ENCODE measurements around the gene FOXM1. TPM values are rescaled to one million over a fixed set of nuclear protein-coding genes. Genes with fewer than 3 reads are reported as not detected.

The FOXM1 gene
- total and polyA plus RNA-seq, 2 of the 13 experiments (the other 11 are each of a cell fraction or from before 2014, with no cell fraction given) = 17.1 to 25.9 TPM

DNA sequence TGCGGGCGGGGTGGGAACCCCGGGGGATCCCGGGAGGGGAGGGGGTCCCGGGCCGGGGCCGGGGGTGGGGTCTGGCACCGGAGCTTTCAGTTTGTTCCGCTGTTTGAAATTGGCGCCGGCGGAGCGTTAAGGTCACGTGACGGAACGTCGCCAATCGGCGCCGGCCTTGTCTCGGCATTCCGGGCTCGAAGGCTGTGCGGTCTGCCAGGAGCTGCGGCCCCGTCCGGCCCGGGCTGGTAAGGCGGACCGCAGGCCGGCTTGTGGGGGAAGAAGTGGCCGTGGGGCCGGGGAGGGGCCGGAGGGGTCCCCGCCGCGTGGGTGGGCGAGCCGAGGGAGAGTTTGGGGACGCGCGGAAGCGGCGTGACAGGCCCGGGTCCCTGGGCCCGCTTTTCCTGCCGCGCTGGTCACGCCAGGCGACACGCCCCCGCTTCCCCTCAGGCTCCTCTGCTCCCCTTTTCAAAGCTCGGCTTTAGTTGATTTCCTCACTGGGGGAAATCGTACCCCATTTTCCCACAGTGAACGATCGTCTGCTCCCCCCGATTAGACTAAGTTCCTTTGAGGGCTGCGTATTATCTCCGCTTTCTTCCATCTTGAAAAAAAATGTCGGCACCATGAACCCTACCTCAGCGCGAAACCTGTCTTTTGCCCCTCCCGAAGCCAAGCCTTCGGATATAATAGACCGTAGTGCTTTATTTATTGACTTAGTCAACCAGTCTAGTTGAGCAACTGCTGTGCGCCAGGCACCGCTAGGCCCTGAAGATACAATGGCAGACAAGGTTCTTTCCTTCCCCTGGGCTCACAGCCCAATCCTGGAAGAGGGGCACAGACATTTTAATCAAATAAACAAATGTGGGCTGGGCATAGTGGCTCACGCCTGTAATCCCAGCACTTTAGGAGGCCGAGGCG lies at the start of gene FOXM1, which contains the start of gene RHNO1 (continued):
- TF ChIP-seq, protein P1, sequence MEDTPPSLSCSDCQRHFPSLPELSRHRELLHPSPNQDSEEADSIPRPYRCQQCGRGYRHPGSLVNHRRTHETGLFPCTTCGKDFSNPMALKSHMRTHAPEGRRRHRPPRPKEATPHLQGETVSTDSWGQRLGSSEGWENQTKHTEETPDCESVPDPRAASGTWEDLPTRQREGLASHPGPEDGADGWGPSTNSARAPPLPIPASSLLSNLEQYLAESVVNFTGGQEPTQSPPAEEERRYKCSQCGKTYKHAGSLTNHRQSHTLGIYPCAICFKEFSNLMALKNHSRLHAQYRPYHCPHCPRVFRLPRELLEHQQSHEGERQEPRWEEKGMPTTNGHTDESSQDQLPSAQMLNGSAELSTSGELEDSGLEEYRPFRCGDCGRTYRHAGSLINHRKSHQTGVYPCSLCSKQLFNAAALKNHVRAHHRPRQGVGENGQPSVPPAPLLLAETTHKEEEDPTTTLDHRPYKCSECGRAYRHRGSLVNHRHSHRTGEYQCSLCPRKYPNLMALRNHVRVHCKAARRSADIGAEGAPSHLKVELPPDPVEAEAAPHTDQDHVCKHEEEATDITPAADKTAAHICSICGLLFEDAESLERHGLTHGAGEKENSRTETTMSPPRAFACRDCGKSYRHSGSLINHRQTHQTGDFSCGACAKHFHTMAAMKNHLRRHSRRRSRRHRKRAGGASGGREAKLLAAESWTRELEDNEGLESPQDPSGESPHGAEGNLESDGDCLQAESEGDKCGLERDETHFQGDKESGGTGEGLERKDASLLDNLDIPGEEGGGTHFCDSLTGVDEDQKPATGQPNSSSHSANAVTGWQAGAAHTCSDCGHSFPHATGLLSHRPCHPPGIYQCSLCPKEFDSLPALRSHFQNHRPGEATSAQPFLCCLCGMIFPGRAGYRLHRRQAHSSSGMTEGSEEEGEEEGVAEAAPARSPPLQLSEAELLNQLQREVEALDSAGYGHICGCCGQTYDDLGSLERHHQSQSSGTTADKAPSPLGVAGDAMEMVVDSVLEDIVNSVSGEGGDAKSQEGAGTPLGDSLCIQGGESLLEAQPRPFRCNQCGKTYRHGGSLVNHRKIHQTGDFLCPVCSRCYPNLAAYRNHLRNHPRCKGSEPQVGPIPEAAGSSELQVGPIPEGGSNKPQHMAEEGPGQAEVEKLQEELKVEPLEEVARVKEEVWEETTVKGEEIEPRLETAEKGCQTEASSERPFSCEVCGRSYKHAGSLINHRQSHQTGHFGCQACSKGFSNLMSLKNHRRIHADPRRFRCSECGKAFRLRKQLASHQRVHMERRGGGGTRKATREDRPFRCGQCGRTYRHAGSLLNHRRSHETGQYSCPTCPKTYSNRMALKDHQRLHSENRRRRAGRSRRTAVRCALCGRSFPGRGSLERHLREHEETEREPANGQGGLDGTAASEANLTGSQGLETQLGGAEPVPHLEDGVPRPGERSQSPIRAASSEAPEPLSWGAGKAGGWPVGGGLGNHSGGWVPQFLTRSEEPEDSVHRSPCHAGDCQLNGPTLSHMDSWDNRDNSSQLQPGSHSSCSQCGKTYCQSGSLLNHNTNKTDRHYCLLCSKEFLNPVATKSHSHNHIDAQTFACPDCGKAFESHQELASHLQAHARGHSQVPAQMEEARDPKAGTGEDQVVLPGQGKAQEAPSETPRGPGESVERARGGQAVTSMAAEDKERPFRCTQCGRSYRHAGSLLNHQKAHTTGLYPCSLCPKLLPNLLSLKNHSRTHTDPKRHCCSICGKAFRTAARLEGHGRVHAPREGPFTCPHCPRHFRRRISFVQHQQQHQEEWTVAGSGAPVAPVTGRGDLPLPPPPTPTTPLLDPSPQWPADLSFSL (CRISPR knock-in tag; IDR thresholded peaks at IDR 0.05) = 0 out of 2 replicates have a peak, but pooled peaks have one; percentile 27
- TF ChIP-seq ATF7 (IDR thresholded peaks at IDR 0.05) (no peak), ATF7 (CRISPR knock-in tag; IDR thresholded peaks at IDR 0.05) (no peak), ZBTB3 (CRISPR knock-in tag; IDR thresholded peaks at IDR 0.05; ENCODE audit: borderline replicate concordance, low read depth) (no peak), TOPORS (CRISPR knock-in tag; IDR thresholded peaks at IDR 0.05) (peak; percentile 73; the same call in 1 of the 2 replicates), NCOA2 (CRISPR knock-in tag; IDR thresholded peaks at IDR 0.05) (no peak), ZZZ3 (CRISPR knock-in tag; IDR thresholded peaks at IDR 0.05; ENCODE audit: borderline replicate concordance) (0 out of 2 replicates have a peak, but pooled peaks have one; percentile 20), ARID2 (CRISPR knock-in tag; IDR thresholded peaks at IDR 0.05; ENCODE audit: borderline replicate concordance) (peak; percentile 74; the same call in 1 of the 2 replicates), GATAD1 (CRISPR knock-in tag; IDR thresholded peaks at IDR 0.05) (peak; percentile 86), ZNF704 (CRISPR knock-in tag; IDR thresholded peaks at IDR 0.05; ENCODE audit: borderline replicate concordance) (no peak), KLF9 (CRISPR knock-in tag; IDR thresholded peaks at IDR 0.05; ENCODE audit: low read depth) (no peak), ZMYM4 (CRISPR knock-in tag; IDR thresholded peaks at IDR 0.05) (0 out of 2 replicates have a peak, but pooled peaks have one; percentile 1), NFE2L1 (CRISPR knock-in tag; IDR thresholded peaks at IDR 0.05; ENCODE audit: borderline replicate concordance) (no peak), AKAP8 (CRISPR knock-in tag; IDR thresholded peaks at IDR 0.05) (no peak)
